ENCODE measurements around the gene MYLK2. TPM values are rescaled to one million over a fixed set of nuclear protein-coding genes. Genes with fewer than 3 reads are reported as not detected.
"Not testable (repeated sequence)": the region's sequence is repeated elsewhere in the genome, so short reads cannot be mapped to it uniquely, and the experiment has no call there.

Gene MYLK2
- total RNA-seq, 4 donors from 2014 or later, result not detected

- Histone ChIP-seq H3K36me3 (no peaks in the 10 kb centered on the region), H3K27ac (no peak overlapping the region), H3K27me3 (no peaks in the 10 kb centered on the region), H3K4me3 (no peak overlapping the region), H3K9me3 (no peaks in the 10 kb centered on the region), H3K4me1 (peaks cover 12% of the 10 kb centered on the region)
- WGBS, result 71% methylated on average over 12 of the region's 14 CpGs
- DNase-seq (ENCODE audit: low spot score in 2 of 2), result no peak
- TF ChIP-seq POLR2A (IDR thresholded peaks at IDR 0.05) (no peak), CTCF (IDR thresholded peaks at IDR 0.05) (no peak), EP300 (IDR thresholded peaks at IDR 0.05) (no peak), POLR2AphosphoS5 (IDR thresholded peaks at IDR 0.05) (no peak)
Measured at GRCh38 chr20:31823360-31824124, 4.4 kb downstream of the MYLK2 start.

DNA sequence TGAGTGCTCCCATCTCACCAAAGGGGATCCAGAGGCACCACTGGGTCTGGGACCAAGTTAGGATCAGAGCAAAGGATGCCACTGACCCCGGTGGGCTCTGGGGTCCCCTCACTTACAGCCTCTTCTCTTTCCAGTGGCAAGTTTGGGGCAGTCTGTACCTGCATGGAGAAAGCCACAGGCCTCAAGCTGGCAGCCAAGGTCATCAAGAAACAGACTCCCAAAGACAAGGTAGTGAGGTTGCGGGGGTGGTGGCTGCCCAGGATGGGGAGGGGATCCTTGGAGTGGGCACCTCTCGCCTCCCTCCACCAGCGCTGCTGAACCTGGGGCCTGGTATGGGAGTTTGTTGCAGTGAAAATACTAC lies 4.9 kb downstream of the MYLK2 start:
- Histone ChIP-seq H3K27me3 (no peaks in the 10 kb centered on the region), H3K36me3 (no peaks in the 10 kb centered on the region), H3K4me3 (no peak overlapping the region), H3K27ac (no peak overlapping the region), H3K4me1 (peaks cover 12% of the 10 kb centered on the region), H3K9me3 (no peaks in the 10 kb centered on the region)
- no peak for DNase-seq (ENCODE audit: low spot score in 2 of 2)
- 95% methylated on average over 3 of the region's 4 CpGs for whole genome bisulfite sequencing
- TF ChIP-seq POLR2A (IDR thresholded peaks at IDR 0.05), result no peak
- no peak for TF ChIP-seq POLR2AphosphoS5 (IDR thresholded peaks at IDR 0.05)
- TF ChIP-seq CTCF (IDR thresholded peaks at IDR 0.05), result no peak
- TF ChIP-seq EP300 (IDR thresholded peaks at IDR 0.05), result no peak

GRCh38 chr20:31824554-31825313 lies 5.6 kb downstream of the MYLK2 start:
- no peak for DNase-seq (ENCODE audit: low spot score in 2 of 2)
- no peak overlapping the region for H3K4me3 ChIP-seq
- no peak overlapping the region for H3K27ac ChIP-seq
- no peaks in the 10 kb centered on the region for H3K9me3 ChIP-seq
- no peaks in the 10 kb centered on the region for H3K36me3 ChIP-seq
- peaks cover 12% of the 10 kb centered on the region for H3K4me1 ChIP-seq
- TF ChIP-seq POLR2A (IDR thresholded peaks at IDR 0.05) (no peak), EP300 (IDR thresholded peaks at IDR 0.05) (no peak), CTCF (IDR thresholded peaks at IDR 0.05) (no peak), POLR2AphosphoS5 (IDR thresholded peaks at IDR 0.05) (no peak)
- 86% methylated on average over 14 of the region's 14 CpGs for WGBS
- no peaks in the 10 kb centered on the region for H3K27me3 ChIP-seq

- 90% methylated on average over 5 of the region's 5 CpGs for WGBS
- Histone ChIP-seq H3K4me3 (no peak overlapping the region), H3K27ac (no peak overlapping the region), H3K27me3 (no peaks in the 10 kb centered on the region), H3K36me3 (no peaks in the 10 kb centered on the region), H3K4me1 (peaks cover 12% of the 10 kb centered on the region), H3K9me3 (no peaks in the 10 kb centered on the region)
- TF ChIP-seq POLR2AphosphoS5 (IDR thresholded peaks at IDR 0.05) (no peak), POLR2A (IDR thresholded peaks at IDR 0.05) (no peak), CTCF (IDR thresholded peaks at IDR 0.05) (no peak), EP300 (IDR thresholded peaks at IDR 0.05) (no peak)
- no peak for DNase-seq (ENCODE audit: low spot score in 2 of 2)
Measured at GRCh38 chr20:31826074-31826473, 6.9 kb downstream of the MYLK2 start.

DNA sequence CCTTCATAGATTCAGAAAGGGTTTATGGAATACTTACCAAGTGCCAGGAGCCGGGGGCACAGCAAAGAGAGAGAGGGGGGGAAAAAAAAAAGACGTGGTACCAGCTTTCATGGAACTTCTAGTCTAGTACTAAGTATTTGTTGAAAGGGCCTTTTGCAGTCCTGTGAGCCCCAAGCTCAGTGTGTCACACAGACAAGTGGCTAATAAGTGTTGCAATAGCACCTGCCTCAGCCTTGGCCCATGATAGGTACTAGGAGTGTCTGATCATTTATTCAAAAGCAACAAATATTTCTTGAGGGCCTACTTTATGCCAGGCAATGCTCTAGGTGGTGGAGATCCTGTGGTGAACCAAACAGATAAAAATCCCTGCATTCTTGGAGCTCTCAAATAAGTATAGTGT lies 7.9 kb downstream of the MYLK2 start:
- H3K4me1 ChIP-seq, result peaks cover 12% of the 10 kb centered on the region
- no peak for DNase-seq (ENCODE audit: low spot score in 2 of 2)
- H3K36me3 ChIP-seq, result no peaks in the 10 kb centered on the region
- no peak overlapping the region for H3K4me3 ChIP-seq
- H3K9me3 ChIP-seq, result no peaks in the 10 kb centered on the region
- no peak overlapping the region for H3K27ac ChIP-seq
- H3K27me3 ChIP-seq, result no peaks in the 10 kb centered on the region
- 68% methylated on average over 2 of the region's 2 CpGs for WGBS
- TF ChIP-seq POLR2A (IDR thresholded peaks at IDR 0.05) (no peak), EP300 (IDR thresholded peaks at IDR 0.05) (no peak), POLR2AphosphoS5 (IDR thresholded peaks at IDR 0.05) (no peak), CTCF (IDR thresholded peaks at IDR 0.05) (no peak)

DNA sequence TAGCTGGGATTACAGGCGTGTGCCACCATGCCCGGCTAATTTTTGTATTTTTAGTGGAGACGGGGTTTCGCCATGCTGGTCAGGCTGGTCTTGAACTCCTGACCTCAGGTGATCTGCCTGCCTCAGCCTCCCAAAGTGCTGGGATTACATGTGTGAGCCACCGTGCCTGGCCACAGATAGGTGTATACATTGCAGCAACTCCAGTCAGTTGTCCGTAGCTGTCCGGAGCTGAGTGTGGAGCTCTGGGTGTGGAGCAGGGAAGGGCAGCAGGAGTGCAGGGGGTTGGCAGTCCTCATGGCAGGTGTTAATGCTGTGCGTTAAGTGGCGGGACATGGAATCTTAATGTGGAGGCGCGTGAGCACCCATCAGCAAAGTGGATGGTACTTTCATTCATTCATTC lies 8.9 kb downstream of the MYLK2 start:
- WGBS, result 96% methylated on average over 11 of the region's 11 CpGs
- not testable (repeated sequence) for H3K27me3 ChIP-seq, H3K4me3 ChIP-seq, H3K27ac ChIP-seq, H3K4me1 ChIP-seq, H3K9me3 ChIP-seq, H3K36me3 ChIP-seq
- peak in 1 of 2 donors; percentile 58 for DNase-seq (ENCODE audit: low spot score in 2 of 2)
